CD4-positive, alpha-beta memory T cell (primary cell): ENCODE measurements around the gene TLR5. TPM values are rescaled to one million over a fixed set of nuclear protein-coding genes. Genes with fewer than 3 reads are reported as not detected.
A peak's percentile ranks its signal among the peaks of the same experiment; 100 is the strongest.

ENCODE experiments used
- CTCF ChIA-PET: fragments of 350-600 bp; sonication (Branson Sonifier 250); formaldehyde crosslinking; loops from one replicate; lab custom pipeline; 2021; ENCODE audit warnings: inconsistent platforms; ENCODE audit not compliant: partially characterized antibody; lab: Charles Lee
- POLR2A ChIA-PET: fragments of 350-600 bp; sonication (Branson Sonifier 250); formaldehyde crosslinking; loops from one replicate; lab custom pipeline; 2021; ENCODE audit not compliant: partially characterized antibody; lab: Charles Lee
- DNase-seq, 5 donors: peaks; one replicate each; pipeline versions ENCODE4 v3.0.0 to v3.0.0-alpha.2; 2020 to 2022; ENCODE audit warnings: mixed read lengths in 1 of 5
- H3K27ac ChIP-seq: one replicate; pipeline ENCODE4 v1.7.0; 2013; ENCODE audit warnings: low read depth, low read length
- H3K27me3 ChIP-seq: 2 replicates; pipeline ENCODE4 v1.7.0; 2013; ENCODE audit warnings: mild to moderate bottlenecking, low read length, moderate library complexity; ENCODE audit not compliant: insufficient read depth
- H3K36me3 ChIP-seq: 2 replicates; pipeline ENCODE4 v1.7.0; 2013; ENCODE audit warnings: mild to moderate bottlenecking, low read length, moderate library complexity; ENCODE audit not compliant: insufficient read depth
- H3K4me1 ChIP-seq: 2 replicates; pipeline ENCODE4 v1.7.0; 2013; ENCODE audit warnings: mild to moderate bottlenecking, low read length, moderate library complexity; ENCODE audit not compliant: insufficient read depth
- H3K4me3 ChIP-seq, 2 donors: one replicate each; pipeline ENCODE4 v1.7.0; 2013; ENCODE audit warnings: low read length in 2 of 2, mild to moderate bottlenecking in 1 of 2
- H3K9me3 ChIP-seq, 2 donors: one replicate each; pipeline ENCODE4 v1.7.0; 2013; ENCODE audit warnings: low read length in 2 of 2, control low read depth in 1 of 2; ENCODE audit not compliant: control insufficient read depth in 1 of 2
- H3K27ac Mint-ChIP-seq, 7 donors: one replicate each; pipeline ENCODE4 v1.8.0; 2020 to 2021; ENCODE audit warnings: mixed read lengths in 7 of 7, mild to moderate bottlenecking in 6 of 7, inconsistent platforms in 3 of 7, moderate library complexity in 3 of 7
- H3K27me3 Mint-ChIP-seq, 2 donors: one replicate each; pipeline ENCODE4 v1.8.0; 2020 to 2021; ENCODE audit warnings: mixed read lengths in 2 of 2
- H3K36me3 Mint-ChIP-seq, 2 donors: one replicate each; pipeline ENCODE4 v1.8.0; 2020 to 2021; ENCODE audit warnings: mixed read lengths in 2 of 2, inconsistent platforms in 1 of 2, mild to moderate bottlenecking in 1 of 2
- H3K4me1 Mint-ChIP-seq, 4 donors: one replicate each; pipeline ENCODE4 v1.8.0; 2020 to 2021; ENCODE audit warnings: mixed read lengths in 4 of 4, mild to moderate bottlenecking in 1 of 4
- H3K4me3 Mint-ChIP-seq, 8 donors: one replicate each; pipeline ENCODE4 v1.8.0; 2020 to 2021; ENCODE audit warnings: mixed read lengths in 8 of 8, mild to moderate bottlenecking in 7 of 8, moderate library complexity in 6 of 8, inconsistent platforms in 3 of 8
- H3K9me3 Mint-ChIP-seq, 8 donors: one replicate each; pipeline ENCODE4 v1.8.0; 2020 to 2021; ENCODE audit warnings: mixed read lengths in 8 of 8, mild to moderate bottlenecking in 5 of 8, inconsistent platforms in 3 of 8, moderate library complexity in 1 of 8
- intact Hi-C: fragments of 100-400 bp; cut with micrococcal nuclease; formaldehyde crosslinking; loops from one replicate; pipeline ENCODE4 v1.15.1; 2023
- polyA plus RNA-seq, 2 donors: library from polyadenylated mRNA; unstranded; fragments of 300-500 nt; fragmentation: Illumina TruSeq; gene quantifications; one replicate each; pipeline ENCODE4 v1.2.3, GENCODE V29; 2021
- total RNA-seq, 2 experiments: library from RNA; stranded (reverse); gene quantifications; one replicate each; pipeline ENCODE4 v1.2.3, GENCODE V29; 2021

Gene TLR5
- total RNA-seq (1 to 10 TPM; 5.9 to 7.1 TPM), polyA plus RNA-seq (1 to 10 TPM; 1.4 to 2.9 TPM)

- intact Hi-C loops = loop anchor here (1.0 kb wide), 1 partner anchor 87 kb away; no protein-coding TSS in a partner anchor
- no peaks in the 10 kb centered on the region for H3K36me3 Mint-ChIP-seq
- Histone ChIP-seq H3K27ac (peak within 1 kb of the TSS; percentile 44), H3K27me3 (no peaks in the 10 kb centered on the region), H3K9me3 (no peaks in the 10 kb centered on the region), H3K4me1 (peaks cover 19% of the 10 kb centered on the region), H3K4me3 (peak within 1 kb of the TSS; percentile 6 to 65), H3K36me3 (no peaks in the 10 kb centered on the region)
- H3K9me3 Mint-ChIP-seq = peaks cover 0 to 5% (median 3%) of the 10 kb centered on the region in 8 donors
- H3K27me3 Mint-ChIP-seq = no peaks in the 10 kb centered on the region
- H3K4me3 Mint-ChIP-seq = peak within 1 kb of the TSS; percentile 72 to 87 (median 84)
- DNase-seq = peak; percentile 82 to 87 (median 84)
- peaks cover 13 to 31% (median 21%) of the 10 kb centered on the region in 4 donors for H3K4me1 Mint-ChIP-seq
- ChIA-PET CTCF (interaction anchor here (1.0 to 18.6 kb wide), 10 partner anchors 11 to 540 kb away, joined by 3 to 252 read pairs (median 3); partner anchors contain the start of gene SUSD4), POLR2A (interaction anchor here (2.0 to 2.1 kb wide), 3 partner anchors 9 to 221 kb away, joined by 7 to 13 read pairs (median 11); partner anchors contain the start of gene SUSD4)
- peak within 1 kb of the TSS; percentile 68 to 92 (median 87) for H3K27ac Mint-ChIP-seq
Measured at GRCh38 chr1:223142795-223143536, at the start of gene TLR5. TSS of gene TLR5 (minus strand) at chr1:223143248. CDS start at chr1:223113031, 30,217 bp downstream.

GRCh38 chr1:223189903-223190724, 47.1 kb upstream of the TLR5 start:
- H3K27ac ChIP-seq = no peak overlapping the region
- H3K4me1 Mint-ChIP-seq = peaks cover 25 to 53% (median 37%) of the 10 kb centered on the region in 4 donors
- no peaks in the 10 kb centered on the region for H3K27me3 Mint-ChIP-seq
- H3K27ac Mint-ChIP-seq = peak overlapping the region; percentile 6 to 93 (median 60)
- H3K4me3 ChIP-seq = no peak overlapping the region
- ChIA-PET POLR2A (interaction anchor here (1.2 kb wide), 1 partner anchor 174 kb away, joined by 3 read pairs; the partner anchor contains the start of gene SUSD4), CTCF (interaction anchor here (1.5 kb wide), 1 partner anchor 66 kb away, joined by 3 read pairs; no protein-coding TSS in a partner anchor)
- intact Hi-C loops = loop anchor here (5.0 to 10.0 kb wide), 2 partner anchors 45 to 172 kb away; partner anchors contain the start of gene SUSD4
- peak; percentile 33 to 68 (median 41) for DNase-seq
- H3K9me3 ChIP-seq = no peaks in the 10 kb centered on the region
- H3K36me3 Mint-ChIP-seq = no peaks in the 10 kb centered on the region
- peak overlapping the region; percentile 23 to 78 (median 56) for H3K4me3 Mint-ChIP-seq
- H3K9me3 Mint-ChIP-seq = no peaks in the 10 kb centered on the region
- H3K4me1 ChIP-seq = peaks cover 36% of the 10 kb centered on the region
- no peaks in the 10 kb centered on the region for H3K27me3 ChIP-seq
- H3K36me3 ChIP-seq = no peaks in the 10 kb centered on the region

- H3K27ac ChIP-seq = no peak overlapping the region
- Mint-ChIP-seq H3K36me3 (no peaks in the 10 kb centered on the region), H3K27me3 (no peaks in the 10 kb centered on the region), H3K4me1 (peaks cover 26 to 57% (median 37%) of the 10 kb centered on the region in 4 donors), H3K9me3 (no peaks in the 10 kb centered on the region), H3K4me3 (peak overlapping the region in 3 of 8 donors; percentile 55 to 78 (median 56)), H3K27ac (peak overlapping the region in 3 of 7 donors; percentile 14 to 93 (median 87))
- intact Hi-C loops = loop anchor here (10.0 kb wide), 1 partner anchor 45 kb away; no protein-coding TSS in a partner anchor
- H3K36me3 ChIP-seq = no peaks in the 10 kb centered on the region
- no peaks in the 10 kb centered on the region for H3K27me3 ChIP-seq
- POLR2A ChIA-PET = interaction anchor here (1.2 kb wide), 1 partner anchor 174 kb away, joined by 3 read pairs; the partner anchor contains the start of gene SUSD4
- DNase-seq = no peak
- no peak overlapping the region for H3K4me3 ChIP-seq
- CTCF ChIA-PET = interaction anchor here (1.5 kb wide), 1 partner anchor 65 kb away, joined by 3 read pairs; no protein-coding TSS in a partner anchor
- H3K4me1 ChIP-seq = peaks cover 36% of the 10 kb centered on the region
- no peaks in the 10 kb centered on the region for H3K9me3 ChIP-seq
Measured at GRCh38 chr1:223189525-223189902, 46.5 kb upstream of the TLR5 start.

- Histone ChIP-seq H3K9me3 (no peaks in the 10 kb centered on the region), H3K4me1 (peaks cover 42% of the 10 kb centered on the region), H3K27me3 (no peaks in the 10 kb centered on the region), H3K27ac (no peak overlapping the region), H3K4me3 (no peak overlapping the region), H3K36me3 (no peaks in the 10 kb centered on the region)
- Mint-ChIP-seq H3K36me3 (no peaks in the 10 kb centered on the region), H3K27ac (peak overlapping the region in 3 of 7 donors; percentile 2 to 69 (median 56)), H3K9me3 (no peaks in the 10 kb centered on the region), H3K4me3 (peak overlapping the region in 3 of 8 donors; percentile 2 to 43 (median 31)), H3K4me1 (peaks cover 28 to 62% (median 38%) of the 10 kb centered on the region in 4 donors), H3K27me3 (no peaks in the 10 kb centered on the region)
- intact Hi-C loops = loop anchor here (10.0 kb wide), 1 partner anchor 46 kb away; no protein-coding TSS in a partner anchor
- ChIA-PET POLR2A (interaction anchor here (0.7 to 1.2 kb wide), 2 partner anchors 175 to 825 kb away, joined by 3 read pairs; partner anchors contain the start of gene SUSD4), CTCF (interaction anchor here (1.5 kb wide), 1 partner anchor 65 kb away, joined by 3 read pairs; no protein-coding TSS in a partner anchor)
- DNase-seq = no peak
Measured at GRCh38 chr1:223188618-223189356, 45.7 kb upstream of the TLR5 start.

GRCh38 chr1:223186800-223187199, 43.8 kb upstream of the TLR5 start:
- Histone ChIP-seq H3K4me1 (peaks cover 45% of the 10 kb centered on the region), H3K27me3 (no peaks in the 10 kb centered on the region), H3K9me3 (no peaks in the 10 kb centered on the region), H3K4me3 (no peak overlapping the region), H3K27ac (no peak overlapping the region), H3K36me3 (no peaks in the 10 kb centered on the region)
- peaks cover 0 to 2% (median 0%) of the 10 kb centered on the region in 8 donors for H3K9me3 Mint-ChIP-seq
- no peak for DNase-seq
- CTCF ChIA-PET = interaction anchor here (1.3 kb wide), 1 partner anchor 64 kb away, joined by 3 read pairs; no protein-coding TSS in a partner anchor
- H3K27ac Mint-ChIP-seq = no peak overlapping the region
- no peak overlapping the region for H3K4me3 Mint-ChIP-seq
- intact Hi-C loops = loop anchor here (10.0 kb wide), 1 partner anchor 48 kb away; no protein-coding TSS in a partner anchor
- H3K27me3 Mint-ChIP-seq = no peaks in the 10 kb centered on the region
- POLR2A ChIA-PET = no interaction called here
- no peaks in the 10 kb centered on the region for H3K36me3 Mint-ChIP-seq
- peaks cover 29 to 64% (median 41%) of the 10 kb centered on the region in 4 donors for H3K4me1 Mint-ChIP-seq

- Histone ChIP-seq H3K4me3 (no peak overlapping the region), H3K4me1 (peaks cover 11% of the 10 kb centered on the region), H3K9me3 (no peaks in the 10 kb centered on the region), H3K27me3 (no peaks in the 10 kb centered on the region), H3K36me3 (no peaks in the 10 kb centered on the region), H3K27ac (no peak overlapping the region)
- ChIA-PET CTCF (no interaction called here), POLR2A (interaction anchor here (1.2 kb wide), 1 partner anchor 28 kb away, joined by 3 read pairs; no protein-coding TSS in a partner anchor)
- Mint-ChIP-seq H3K4me3 (peak overlapping the region in 1 of 8 donors; percentile 32), H3K27me3 (peaks cover under 1 to 5% of the 10 kb centered on the region in 2 donors), H3K27ac (no peak overlapping the region), H3K4me1 (peaks cover 15 to 41% (median 21%) of the 10 kb centered on the region in 4 donors), H3K36me3 (no peaks in the 10 kb centered on the region), H3K9me3 (peaks cover 0 to 2% (median 0%) of the 10 kb centered on the region in 8 donors)
- no peak for DNase-seq
- intact Hi-C loops = loop anchor here (10.0 kb wide), 1 partner anchor 51 kb away; no protein-coding TSS in a partner anchor
Measured at GRCh38 chr1:223183268-223183862, 40.3 kb upstream of the TLR5 start.
